ENCODE data around the gene ZNF423. TPM values are rescaled to one million over a fixed set of nuclear protein-coding genes. Genes with fewer than 3 reads are reported as not detected.

The ZNF423 gene
- total RNA-seq, 2 experiments from 2014 or later: not detected

- no peak for DNase-seq
Observed at GRCh38 chr16:49698931-49699840, 156.7 kb downstream of the ZNF423 start.

GRCh38 chr16:49698453-49698815, 157.5 kb downstream of the ZNF423 start:
- H3K27me3 Mint-ChIP-seq: peaks cover 12% of the 10 kb centered on the region
- H3K4me3 Mint-ChIP-seq: no peak overlapping the region
- intact Hi-C loops (cut with micrococcal nuclease): no loop called here
- POLR2A ChIA-PET: no interaction called here
- H3K9me3 Mint-ChIP-seq: no peaks in the 10 kb centered on the region
- H3K27ac Mint-ChIP-seq: no peak overlapping the region
- no peak for TF ChIP-seq CTCF (IDR thresholded peaks at IDR 0.05)
- DNase-seq: no peak
- CTCF ChIA-PET: no interaction called here
- no peaks in the 10 kb centered on the region for H3K4me1 Mint-ChIP-seq (ENCODE audit: low read depth)
- ATAC-seq: no peak
- H3K36me3 Mint-ChIP-seq (ENCODE audit: low read depth): no peaks in the 10 kb centered on the region

More at GRCh38 chr16:49698931-49699840, 156.7 kb downstream of the ZNF423 start:
- Mint-ChIP-seq H3K4me1 (ENCODE audit: low read depth) (no peaks in the 10 kb centered on the region), H3K27me3 (peaks cover 12% of the 10 kb centered on the region), H3K27ac (no peak overlapping the region), H3K4me3 (no peak overlapping the region), H3K36me3 (ENCODE audit: low read depth) (no peaks in the 10 kb centered on the region), H3K9me3 (no peaks in the 10 kb centered on the region)
- POLR2A ChIA-PET: interaction anchor here (1.1 kb wide), 1 partner anchor 57 kb away, joined by 3 read pairs; no protein-coding TSS in a partner anchor
- CTCF ChIA-PET: no interaction called here
- intact Hi-C loops (cut with micrococcal nuclease): no loop called here
- no peak for TF ChIP-seq CTCF (IDR thresholded peaks at IDR 0.05)
- ATAC-seq: no peak

- Mint-ChIP-seq H3K4me3 (no peak overlapping the region), H3K36me3 (ENCODE audit: low read depth) (no peaks in the 10 kb centered on the region), H3K27me3 (peaks cover 12% of the 10 kb centered on the region), H3K9me3 (no peaks in the 10 kb centered on the region), H3K27ac (no peak overlapping the region), H3K4me1 (ENCODE audit: low read depth) (no peaks in the 10 kb centered on the region)
- ATAC-seq (no peak), DNase-seq (no peak)
- no peak for TF ChIP-seq CTCF (IDR thresholded peaks at IDR 0.05)
- intact Hi-C loops (cut with micrococcal nuclease): no loop called here
- CTCF ChIA-PET: no interaction called here
- POLR2A ChIA-PET: no interaction called here
Observed at GRCh38 chr16:49697631-49698452, 158.1 kb downstream of the ZNF423 start.

GRCh38 chr16:49696414-49697101, 159.4 kb downstream of the ZNF423 start:
- H3K27ac Mint-ChIP-seq: no peak overlapping the region
- ChIA-PET CTCF (no interaction called here), POLR2A (no interaction called here)
- ATAC-seq (no peak), DNase-seq (no peak)
- no peaks in the 10 kb centered on the region for H3K36me3 Mint-ChIP-seq (ENCODE audit: low read depth)
- no peak overlapping the region for H3K4me3 Mint-ChIP-seq
- no peaks in the 10 kb centered on the region for H3K9me3 Mint-ChIP-seq
- peaks cover 12% of the 10 kb centered on the region for H3K27me3 Mint-ChIP-seq
- intact Hi-C loops (cut with micrococcal nuclease): no loop called here
- H3K4me1 Mint-ChIP-seq (ENCODE audit: low read depth): no peaks in the 10 kb centered on the region
- no peak for TF ChIP-seq CTCF (IDR thresholded peaks at IDR 0.05)

Measured in activated CD8-positive, alpha-beta T cell treated with anti-CD3 and anti-CD28 coated beads for 36 hours (primary cell).